Thoracic aorta (tissue), 2 donors: ENCODE data around the gene GNG2. TPM values are rescaled to one million over a fixed set of nuclear protein-coding genes. Genes with fewer than 3 reads are reported as not detected.

ENCODE experiments used
- ATAC-seq: fragments of 150-250 bp; one replicate; pipeline ENCODE4 v1.8.0; 2017; ENCODE audit warnings: low read depth; ENCODE audit not compliant: insufficient number of reproducible peaks, low FRiP score
- DNase-seq: peaks from one replicate; pipeline ENCODE4 v3.0.0-alpha.2; 2020; ENCODE audit warnings: low spot score
- H3K27ac ChIP-seq, 2 donors: fragments of 200-600 bp; sonication (generic); 1 replicate in 1 of 2; 2 replicates in 1 of 2; pipeline ENCODE4 v1.5.1; 2016; ENCODE audit warnings: mild to moderate bottlenecking in 2 of 2, moderate library complexity in 2 of 2
- H3K27me3 ChIP-seq: fragments of 200-600 bp; sonication (generic); replicated peaks from 2 replicates; pipeline ENCODE4 v1.6.0; 2016; ENCODE audit warnings: mild to moderate bottlenecking; ENCODE audit not compliant: insufficient read depth
- H3K36me3 ChIP-seq: fragments of 200-600 bp; sonication (generic); one replicate; pipeline ENCODE4 v1.5.1; 2016
- H3K4me1 ChIP-seq, 2 donors: fragments of 200-600 bp; sonication (generic); 1 replicate in 1 of 2; 2 replicates in 1 of 2; pipeline versions ENCODE4 v1.5.1 to v1.6.0; 2016; ENCODE audit warnings: low read depth in 2 of 2, mild to moderate bottlenecking in 1 of 2; ENCODE audit not compliant: control insufficient read depth in 1 of 2
- H3K4me3 ChIP-seq: fragments of 200-600 bp; sonication (generic); 2 replicates; pipeline ENCODE4 v1.5.1; 2016; ENCODE audit warnings: mild to moderate bottlenecking
- H3K9me3 ChIP-seq: fragments of 200-600 bp; sonication (generic); 2 replicates; pipeline ENCODE4 v1.5.1; 2016
- CTCF ChIP-seq: fragments of 200-600 bp; sonication (generic); IDR thresholded peaks from one replicate; pipeline ENCODE4 v1.5.1; 2019; ENCODE audit warnings: antibody characterized with exemption
- total RNA-seq, 2 donors: library from RNA; depleted of rRNA; stranded (reverse); fragments of >200 nt; gene quantifications; one replicate each; pipeline versions ENCODE4 v1.1.0 to v1.2.3, GENCODE V29; 2016

The GNG2 gene
- total RNA-seq, 2 donors from 2014 or later, result 8.7 to 9.3 TPM

GRCh38 chr14:51957950-51958349, 97.5 kb downstream of the GNG2 start:
- Histone ChIP-seq H3K4me3 (no peak overlapping the region), H3K27ac (no peak overlapping the region), H3K27me3 (no peaks in the 10 kb centered on the region), H3K36me3 (no peaks in the 10 kb centered on the region), H3K4me1 (no peaks in the 10 kb centered on the region), H3K9me3 (no peaks in the 10 kb centered on the region)
- TF ChIP-seq CTCF, result no peak
- no peak for ATAC-seq
- no peak for DNase-seq

GRCh38 chr14:51959928-51960327, 99.5 kb downstream of the GNG2 start:
- DNase-seq, result no peak
- H3K4me3 ChIP-seq, result no peak overlapping the region
- H3K9me3 ChIP-seq, result no peaks in the 10 kb centered on the region
- H3K4me1 ChIP-seq, result no peaks in the 10 kb centered on the region
- H3K36me3 ChIP-seq, result no peaks in the 10 kb centered on the region
- no peak for ATAC-seq
- no peak overlapping the region for H3K27ac ChIP-seq
- H3K27me3 ChIP-seq, result no peaks in the 10 kb centered on the region
- no peak for TF ChIP-seq CTCF

- no peak for ATAC-seq
- Histone ChIP-seq H3K27ac (no peak overlapping the region), H3K4me3 (no peak overlapping the region), H3K27me3 (no peaks in the 10 kb centered on the region), H3K36me3 (no peaks in the 10 kb centered on the region), H3K4me1 (no peaks in the 10 kb centered on the region), H3K9me3 (no peaks in the 10 kb centered on the region)
- no peak for TF ChIP-seq CTCF
- no peak for DNase-seq
These were observed 100.5 kb downstream of the GNG2 start for GRCh38 chr14:51960866-51961265.

GRCh38 chr14:51962711-51963110, 102.3 kb downstream of the GNG2 start:
- no peaks in the 10 kb centered on the region for H3K27me3 ChIP-seq
- no peak for DNase-seq
- no peaks in the 10 kb centered on the region for H3K36me3 ChIP-seq
- TF ChIP-seq CTCF, result no peak
- no peak for ATAC-seq
- no peaks in the 10 kb centered on the region for H3K4me1 ChIP-seq
- H3K9me3 ChIP-seq, result no peaks in the 10 kb centered on the region
- no peak overlapping the region for H3K4me3 ChIP-seq
- H3K27ac ChIP-seq, result no peak overlapping the region

GRCh38 chr14:51963286-51963685, 102.9 kb downstream of the GNG2 start:
- no peaks in the 10 kb centered on the region for H3K4me1 ChIP-seq
- H3K4me3 ChIP-seq, result no peak overlapping the region
- no peak for TF ChIP-seq CTCF
- H3K27me3 ChIP-seq, result no peaks in the 10 kb centered on the region
- no peaks in the 10 kb centered on the region for H3K36me3 ChIP-seq
- no peak overlapping the region for H3K27ac ChIP-seq
- H3K9me3 ChIP-seq, result no peaks in the 10 kb centered on the region
- ATAC-seq (no peak), DNase-seq (no peak)
